ENCODE data around the gene LRRK1. TPM values are rescaled to one million over a fixed set of nuclear protein-coding genes. Genes with fewer than 3 reads are reported as not detected.

LRRK1 gene
- polyA plus RNA-seq, 1 experiment: 16.9 TPM

- DNase-seq (ENCODE audit: low read depth): no peak
Observed at GRCh38 chr15:101115786-101116680, 196.9 kb downstream of the LRRK1 start.

GRCh38 chr15:101116681-101116976 is 197.5 kb downstream of the LRRK1 start:
- no peak for TF ChIP-seq CTCF (IDR thresholded peaks at IDR 0.05; ENCODE audit: insufficient read depth, low read depth, low read length)
- Histone ChIP-seq H3K27me3 (ENCODE audit: control insufficient read depth, insufficient read depth, low read length) (no peaks in the 10 kb centered on the region), H3K4me3 (ENCODE audit: low read depth, low read length) (no peak overlapping the region), H3K36me3 (ENCODE audit: control insufficient read depth, insufficient read depth, low read length) (no peaks in the 10 kb centered on the region)
- ChIA-PET POLR2A (no interaction called here), CTCF (interaction anchor here (0.6 to 1.3 kb wide), 2 partner anchors 142 to 246 kb away, joined by 3 to 4 read pairs; no protein-coding TSS in a partner anchor)
- DNase-seq (ENCODE audit: low read depth): no peak

More at GRCh38 chr15:101115786-101116680, 196.9 kb downstream of the LRRK1 start:
- ChIA-PET CTCF (interaction anchor here (0.6 to 1.3 kb wide), 4 partner anchors 10 to 245 kb away, joined by 3 to 4 read pairs (median 3); no protein-coding TSS in a partner anchor), POLR2A (no interaction called here)
- TF ChIP-seq CTCF (IDR thresholded peaks at IDR 0.05; ENCODE audit: insufficient read depth, low read depth, low read length): 0 out of 2 replicates have a peak, but pooled peaks have one; percentile 7
- no peaks in the 10 kb centered on the region; the same call in 1 of the 2 replicates for H3K27me3 ChIP-seq (ENCODE audit: control insufficient read depth, insufficient read depth, low read length)
- H3K36me3 ChIP-seq (ENCODE audit: control insufficient read depth, insufficient read depth, low read length): no peaks in the 10 kb centered on the region
- H3K4me3 ChIP-seq (ENCODE audit: low read depth, low read length): no peak overlapping the region

- TF ChIP-seq CTCF (IDR thresholded peaks at IDR 0.05; ENCODE audit: insufficient read depth, low read depth, low read length): no peak
- Histone ChIP-seq H3K27me3 (ENCODE audit: control insufficient read depth, insufficient read depth, low read length) (no peaks in the 10 kb centered on the region), H3K4me3 (ENCODE audit: low read depth, low read length) (no peak overlapping the region), H3K36me3 (ENCODE audit: control insufficient read depth, insufficient read depth, low read length) (no peaks in the 10 kb centered on the region)
- CTCF ChIA-PET: no interaction called here
- no peak for DNase-seq (ENCODE audit: low read depth)
- POLR2A ChIA-PET: interaction anchor here (0.6 kb wide), 1 partner anchor 69 kb away, joined by 3 read pairs; no protein-coding TSS in a partner anchor
Observed at GRCh38 chr15:101118116-101118515, 199.0 kb downstream of the LRRK1 start.

GRCh38 chr15:101118615-101119014 is 199.5 kb downstream of the LRRK1 start:
- no peak for TF ChIP-seq CTCF (IDR thresholded peaks at IDR 0.05; ENCODE audit: insufficient read depth, low read depth, low read length)
- Histone ChIP-seq H3K36me3 (ENCODE audit: control insufficient read depth, insufficient read depth, low read length) (no peaks in the 10 kb centered on the region), H3K27me3 (ENCODE audit: control insufficient read depth, insufficient read depth, low read length) (no peaks in the 10 kb centered on the region), H3K4me3 (ENCODE audit: low read depth, low read length) (no peak overlapping the region)
- CTCF ChIA-PET: interaction anchor here (1.0 kb wide), 1 partner anchor 29 kb away, joined by 4 read pairs; no protein-coding TSS in a partner anchor
- POLR2A ChIA-PET: no interaction called here
- no peak for DNase-seq (ENCODE audit: low read depth)

- ChIA-PET CTCF (interaction anchor here (1.0 kb wide), 1 partner anchor 29 kb away, joined by 4 read pairs; no protein-coding TSS in a partner anchor), POLR2A (no interaction called here)
- DNase-seq (ENCODE audit: low read depth): no peak
- Histone ChIP-seq H3K4me3 (ENCODE audit: low read depth, low read length) (no peak overlapping the region), H3K27me3 (ENCODE audit: control insufficient read depth, insufficient read depth, low read length) (no peaks in the 10 kb centered on the region), H3K36me3 (ENCODE audit: control insufficient read depth, insufficient read depth, low read length) (no peaks in the 10 kb centered on the region)
- no peak for TF ChIP-seq CTCF (IDR thresholded peaks at IDR 0.05; ENCODE audit: insufficient read depth, low read depth, low read length)
Observed at GRCh38 chr15:101119181-101119580, 200.0 kb downstream of the LRRK1 start.

Data from BJ (cell line).